ENCODE results near the gene METTL4.
A peak's percentile ranks its signal among the peaks of the same experiment; 100 is the strongest.

Gene METTL4

DNA sequence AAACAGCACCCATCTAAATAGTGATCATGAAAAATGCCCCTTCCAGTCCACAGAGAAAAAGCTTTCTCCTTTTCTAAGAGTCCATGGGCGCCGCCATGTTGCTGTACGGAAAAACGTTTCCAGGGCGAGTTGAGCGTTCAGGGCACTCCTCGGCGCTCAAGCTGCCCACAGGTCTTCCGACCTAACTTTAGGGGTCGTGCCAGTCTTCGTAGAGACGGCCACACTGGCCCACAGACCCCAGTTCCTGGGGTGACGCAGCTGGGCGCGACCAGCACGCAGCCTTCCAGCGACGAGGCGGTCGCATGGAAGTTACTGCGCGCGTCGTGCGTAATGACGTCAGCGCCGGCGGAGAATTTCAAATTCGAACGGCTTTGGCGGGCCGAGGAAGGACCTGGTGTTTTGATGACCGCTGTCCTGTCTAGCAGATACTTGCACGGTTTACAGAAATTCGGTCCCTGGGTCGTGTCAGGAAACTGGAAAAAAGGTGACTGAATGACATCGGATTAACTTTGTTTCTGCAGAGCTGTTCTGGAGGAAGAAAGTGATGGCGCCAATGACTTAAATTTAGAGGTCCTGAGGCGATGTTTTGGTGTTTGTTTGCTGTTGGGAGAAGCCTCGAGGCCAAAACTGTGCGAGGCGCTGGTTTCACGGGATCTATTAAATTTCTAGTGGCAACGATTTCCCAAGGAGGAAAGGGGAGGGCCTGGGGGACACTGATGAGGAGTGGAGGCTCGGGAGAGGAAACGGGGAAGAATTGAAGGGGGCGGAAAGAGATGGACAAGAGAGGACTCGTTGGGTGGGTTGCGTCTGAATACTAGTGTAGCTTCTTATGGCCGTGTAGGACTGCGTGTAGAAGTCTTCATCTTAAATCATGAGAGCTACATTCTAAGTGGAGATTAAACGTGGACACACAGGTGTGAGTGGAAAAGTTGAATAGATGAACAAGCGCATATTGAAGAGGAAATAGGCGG is at the start of gene METTL4, which contains the start of gene NDC80:
Gene METTL4, minus strand, starts transcription at position 306 of the 971 bp plus-strand sequence. CDS start 4,289 bp downstream, outside the sequence.
Gene NDC80, plus strand, starts transcription at position 358 of the 971 bp plus-strand sequence. CDS start 1,429 bp downstream, outside the sequence.
- peak; percentile 84 for DNase-seq

- no peak for DNase-seq
These were observed 46.7 kb upstream of the METTL4 start for GRCh38 chr18:2618009-2618408.

GRCh38 chr18:2617401-2617998 is 46.2 kb upstream of the METTL4 start:
- no peak for DNase-seq

GRCh38 chr18:2612996-2613395 is 41.7 kb upstream of the METTL4 start:
- no peak for DNase-seq

GRCh38 chr18:2610549-2610948 is 39.2 kb upstream of the METTL4 start:
- DNase-seq, result no peak

- DNase-seq, result no peak
These were observed 38.3 kb upstream of the METTL4 start for GRCh38 chr18:2609604-2610003.

DNA sequence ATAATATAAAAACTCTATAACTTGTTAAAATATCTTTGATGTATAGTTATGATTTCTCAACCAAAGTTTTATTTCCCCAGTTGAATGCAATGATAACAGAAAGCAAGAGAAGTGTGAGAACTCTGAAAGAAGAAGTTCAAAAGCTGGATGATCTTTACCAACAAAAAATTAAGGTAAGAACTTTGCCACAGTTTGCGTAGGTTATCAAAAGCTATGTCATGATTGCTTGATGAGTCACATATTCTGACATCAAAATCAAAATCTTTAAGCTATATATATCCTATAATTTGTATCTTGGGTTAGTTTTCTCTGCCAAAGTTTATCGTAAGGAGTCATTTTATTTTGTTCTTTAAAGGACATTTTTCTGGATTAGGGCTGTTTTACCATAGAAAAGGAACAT is 35.0 kb upstream of the METTL4 start:
- DNase-seq, result peak; percentile 40

DNA sequence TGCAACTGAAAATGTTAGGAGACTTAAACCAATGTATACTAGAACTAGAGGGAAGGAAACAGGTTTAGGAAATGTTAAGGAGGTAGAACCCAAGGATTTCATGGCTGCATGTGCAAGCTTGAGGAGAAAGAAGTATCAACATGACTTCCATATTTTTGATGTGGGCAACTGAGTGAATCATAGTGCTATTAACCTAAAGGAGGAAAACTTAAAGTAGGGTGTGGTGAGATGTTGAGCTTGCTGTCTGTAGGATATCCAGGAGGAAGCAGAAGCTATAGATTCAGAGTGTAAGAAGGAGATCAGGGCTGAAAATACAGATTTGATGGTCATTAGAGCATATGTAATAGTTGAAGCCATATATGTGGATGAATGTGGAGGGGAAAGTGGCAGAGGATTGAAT is 31.5 kb upstream of the METTL4 start:
- no peak for DNase-seq

DNA sequence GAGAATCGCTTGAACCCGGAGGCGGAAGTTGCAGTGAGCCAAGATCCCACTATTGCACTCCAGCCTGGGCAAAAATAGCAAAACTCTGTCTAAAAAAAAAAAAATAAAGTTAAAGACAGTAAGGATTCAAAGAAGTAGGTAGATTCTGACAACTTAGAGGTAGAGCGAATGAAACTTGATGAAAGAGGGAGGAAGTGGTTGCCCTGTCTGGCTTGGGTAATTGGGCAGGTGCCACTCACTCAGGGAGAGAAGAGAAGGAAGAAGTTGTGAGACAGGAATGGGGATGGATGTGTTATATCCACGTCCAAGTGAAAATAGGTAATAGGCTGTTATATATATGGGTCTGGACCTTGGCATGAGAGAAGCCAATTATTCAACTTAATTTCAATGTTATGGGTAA is 26.3 kb upstream of the METTL4 start:
- peak; percentile 40 for DNase-seq

GRCh38 chr18:2590303-2590702 is 19.0 kb upstream of the METTL4 start:
- DNase-seq, result no peak

DNA sequence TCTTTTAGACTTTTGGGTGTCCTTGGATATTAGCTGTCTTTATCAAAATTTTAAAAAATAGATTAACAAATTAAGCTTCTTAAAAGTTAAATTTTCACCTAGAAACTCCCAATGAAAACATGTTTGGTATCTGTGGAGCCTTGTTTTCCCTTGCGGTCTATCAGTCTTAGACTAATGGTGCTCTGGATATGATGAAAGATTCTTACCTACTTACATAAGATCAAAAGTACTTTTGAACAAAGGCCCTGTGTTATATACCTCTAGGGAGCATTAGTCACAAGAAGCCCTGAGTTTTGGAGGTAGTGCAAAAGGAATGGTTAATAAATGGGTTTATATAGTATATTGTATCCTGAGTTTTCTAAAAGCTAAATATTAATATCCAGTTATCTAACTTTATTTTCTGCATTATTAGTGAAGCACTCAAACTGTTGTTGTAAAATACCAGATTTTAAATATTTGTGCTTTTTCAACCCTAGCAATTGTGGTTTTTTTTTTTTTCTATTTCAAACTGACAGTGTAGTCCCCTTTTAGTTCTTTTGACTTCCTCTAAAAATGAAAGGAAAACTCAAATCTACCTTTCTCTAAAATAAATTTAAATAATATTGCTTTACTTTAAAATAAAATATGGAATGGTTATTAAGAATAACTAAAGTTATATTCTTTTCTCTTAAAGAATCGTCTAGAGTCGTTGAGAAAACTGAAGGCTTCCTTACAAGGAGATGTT is 18.2 kb upstream of the METTL4 start:
- peak; percentile 29 for DNase-seq

DNA sequence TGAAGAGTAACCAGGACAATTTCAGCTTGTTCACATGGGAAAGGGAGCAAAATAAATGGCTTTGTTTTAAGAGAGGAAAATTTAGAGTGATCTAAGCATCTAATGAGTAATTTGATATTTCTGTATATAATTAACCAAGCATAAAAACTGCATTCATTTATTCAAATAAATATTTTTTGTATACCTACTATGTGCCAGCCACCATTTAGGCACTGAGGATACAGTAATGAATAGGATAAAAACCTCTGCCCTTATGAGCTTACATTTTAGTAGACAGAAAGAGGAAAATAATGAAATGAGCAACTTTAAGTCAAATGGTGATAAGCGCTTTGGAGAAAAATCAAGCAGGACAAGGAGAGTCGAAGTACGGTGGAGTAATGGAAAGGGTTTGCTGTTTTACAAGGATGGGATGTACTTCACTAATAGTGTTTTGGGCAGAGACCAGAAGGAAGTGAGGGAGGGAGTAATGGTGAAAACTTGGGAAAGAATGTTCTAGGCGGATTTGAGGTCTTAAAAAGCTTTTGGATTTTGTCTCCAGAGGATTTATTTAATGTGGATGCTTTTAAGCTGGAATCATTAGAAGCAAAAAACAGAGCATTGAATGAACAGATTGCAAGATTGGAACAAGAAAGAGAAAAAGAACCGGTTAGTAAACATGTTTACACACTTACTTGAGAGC is 17.5 kb upstream of the METTL4 start:
- no peak for DNase-seq

- no peak for DNase-seq
These were observed 16.5 kb upstream of the METTL4 start for GRCh38 chr18:2587788-2588187.

- DNase-seq, result no peak
These were observed 2.1 kb upstream of the METTL4 start for GRCh38 chr18:2573408-2573807.

DNA sequence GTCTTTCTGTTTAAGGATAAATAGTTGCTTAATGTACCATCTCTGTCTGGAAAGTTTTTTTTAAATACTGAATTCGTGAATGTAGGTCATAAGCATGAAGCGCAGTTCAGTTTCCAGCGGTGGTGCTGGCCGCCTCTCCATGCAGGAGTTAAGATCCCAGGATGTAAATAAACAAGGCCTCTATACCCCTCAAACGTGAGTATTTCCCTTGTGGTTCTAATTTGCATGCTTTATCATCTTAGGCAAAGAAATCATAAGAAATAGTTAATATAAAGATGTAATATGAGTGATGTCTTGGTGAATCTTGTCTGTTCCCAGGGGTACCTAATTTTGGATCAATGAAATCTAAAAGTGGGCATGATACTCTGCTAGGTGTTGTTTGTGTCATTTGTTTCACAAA is 1.6 kb upstream of the METTL4 start:
- no peak for DNase-seq

- peak; percentile 23 for DNase-seq
These were observed 865 bp upstream of the METTL4 start for GRCh38 chr18:2572171-2572569.

GRCh38 chr18:2570772-2571199 is 519 bp downstream of the METTL4 start:
- DNase-seq, result peak; percentile 73

- DNase-seq, result no peak
These were observed 1.7 kb downstream of the METTL4 start for GRCh38 chr18:2569338-2570207.

- DNase-seq, result no peak
These were observed 2.7 kb downstream of the METTL4 start for GRCh38 chr18:2568605-2569004.

- no peak for DNase-seq
These were observed 3.2 kb downstream of the METTL4 start for GRCh38 chr18:2568129-2568528.

GRCh38 chr18:2564373-2564772 is 6.9 kb downstream of the METTL4 start:
- no peak for DNase-seq

DNA sequence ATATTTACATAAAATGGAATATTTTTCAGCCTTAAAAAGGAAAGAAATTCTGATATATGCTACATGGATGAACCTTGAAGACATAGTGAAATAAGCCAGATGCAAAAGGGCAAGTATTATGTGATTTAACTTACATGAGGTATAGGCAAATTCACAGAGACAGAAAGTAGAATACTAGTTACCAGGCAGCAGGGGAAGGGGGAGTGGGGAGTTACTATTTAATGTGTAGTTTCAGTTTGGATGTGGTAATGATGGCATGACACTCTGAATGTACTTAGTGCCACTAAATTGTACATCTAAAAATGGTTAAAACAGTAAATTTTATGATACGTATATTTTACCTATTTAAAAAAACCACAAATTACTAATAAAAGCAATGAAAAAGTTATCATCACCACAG is 12.1 kb downstream of the METTL4 start:
- no peak for DNase-seq

Measured in CD4-positive, alpha-beta T cell treated with Interleukin-21 for 1 hour (primary cell).